ENCODE data around the gene UFSP1. TPM values are rescaled to one million over a fixed set of nuclear protein-coding genes. Genes with fewer than 3 reads are reported as not detected.

Gene UFSP1
- total and polyA plus RNA-seq, 2 of the 13 experiments (the other 11 are each of a cell fraction or from before 2014, with no cell fraction given) = 0.65 to 3.3 TPM

DNA sequence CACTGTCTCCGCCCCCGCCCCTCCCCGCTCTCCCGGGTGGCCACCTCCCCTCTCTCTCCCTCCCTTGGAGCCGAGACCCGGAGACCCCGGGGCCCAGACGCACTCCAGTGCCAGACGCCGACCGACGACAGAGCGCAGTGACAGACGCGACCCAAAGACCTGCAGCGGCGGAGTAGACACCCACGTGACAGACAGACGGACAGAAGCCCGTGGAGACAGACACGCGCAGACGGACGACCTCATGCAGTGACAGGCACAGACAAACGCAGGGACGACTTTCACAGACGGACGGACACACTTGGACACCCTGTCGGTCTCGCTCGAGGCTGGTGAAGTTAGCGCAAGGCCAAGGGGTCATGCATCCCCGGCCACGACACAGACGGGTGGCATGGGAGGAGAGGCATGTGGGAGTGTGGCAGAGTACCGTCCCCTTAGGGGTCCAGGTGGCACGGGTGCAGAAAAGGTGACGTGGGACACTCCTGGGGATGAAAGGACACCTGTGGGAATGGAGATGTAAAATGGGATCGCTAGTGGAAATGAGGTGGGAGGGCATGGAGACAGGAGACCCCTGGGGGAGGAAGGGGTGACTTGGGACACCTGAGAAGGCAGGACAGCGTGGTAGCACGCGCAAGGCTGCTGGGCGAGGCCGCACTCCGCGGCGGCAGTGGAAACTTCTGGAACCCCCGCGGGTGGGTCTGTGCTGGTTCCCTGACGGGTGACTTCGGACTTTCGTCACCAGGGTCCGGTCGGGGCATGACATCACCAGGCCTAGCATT is 6.6 kb upstream of the UFSP1 start (continued):
- TF ChIP-seq, protein P1, sequence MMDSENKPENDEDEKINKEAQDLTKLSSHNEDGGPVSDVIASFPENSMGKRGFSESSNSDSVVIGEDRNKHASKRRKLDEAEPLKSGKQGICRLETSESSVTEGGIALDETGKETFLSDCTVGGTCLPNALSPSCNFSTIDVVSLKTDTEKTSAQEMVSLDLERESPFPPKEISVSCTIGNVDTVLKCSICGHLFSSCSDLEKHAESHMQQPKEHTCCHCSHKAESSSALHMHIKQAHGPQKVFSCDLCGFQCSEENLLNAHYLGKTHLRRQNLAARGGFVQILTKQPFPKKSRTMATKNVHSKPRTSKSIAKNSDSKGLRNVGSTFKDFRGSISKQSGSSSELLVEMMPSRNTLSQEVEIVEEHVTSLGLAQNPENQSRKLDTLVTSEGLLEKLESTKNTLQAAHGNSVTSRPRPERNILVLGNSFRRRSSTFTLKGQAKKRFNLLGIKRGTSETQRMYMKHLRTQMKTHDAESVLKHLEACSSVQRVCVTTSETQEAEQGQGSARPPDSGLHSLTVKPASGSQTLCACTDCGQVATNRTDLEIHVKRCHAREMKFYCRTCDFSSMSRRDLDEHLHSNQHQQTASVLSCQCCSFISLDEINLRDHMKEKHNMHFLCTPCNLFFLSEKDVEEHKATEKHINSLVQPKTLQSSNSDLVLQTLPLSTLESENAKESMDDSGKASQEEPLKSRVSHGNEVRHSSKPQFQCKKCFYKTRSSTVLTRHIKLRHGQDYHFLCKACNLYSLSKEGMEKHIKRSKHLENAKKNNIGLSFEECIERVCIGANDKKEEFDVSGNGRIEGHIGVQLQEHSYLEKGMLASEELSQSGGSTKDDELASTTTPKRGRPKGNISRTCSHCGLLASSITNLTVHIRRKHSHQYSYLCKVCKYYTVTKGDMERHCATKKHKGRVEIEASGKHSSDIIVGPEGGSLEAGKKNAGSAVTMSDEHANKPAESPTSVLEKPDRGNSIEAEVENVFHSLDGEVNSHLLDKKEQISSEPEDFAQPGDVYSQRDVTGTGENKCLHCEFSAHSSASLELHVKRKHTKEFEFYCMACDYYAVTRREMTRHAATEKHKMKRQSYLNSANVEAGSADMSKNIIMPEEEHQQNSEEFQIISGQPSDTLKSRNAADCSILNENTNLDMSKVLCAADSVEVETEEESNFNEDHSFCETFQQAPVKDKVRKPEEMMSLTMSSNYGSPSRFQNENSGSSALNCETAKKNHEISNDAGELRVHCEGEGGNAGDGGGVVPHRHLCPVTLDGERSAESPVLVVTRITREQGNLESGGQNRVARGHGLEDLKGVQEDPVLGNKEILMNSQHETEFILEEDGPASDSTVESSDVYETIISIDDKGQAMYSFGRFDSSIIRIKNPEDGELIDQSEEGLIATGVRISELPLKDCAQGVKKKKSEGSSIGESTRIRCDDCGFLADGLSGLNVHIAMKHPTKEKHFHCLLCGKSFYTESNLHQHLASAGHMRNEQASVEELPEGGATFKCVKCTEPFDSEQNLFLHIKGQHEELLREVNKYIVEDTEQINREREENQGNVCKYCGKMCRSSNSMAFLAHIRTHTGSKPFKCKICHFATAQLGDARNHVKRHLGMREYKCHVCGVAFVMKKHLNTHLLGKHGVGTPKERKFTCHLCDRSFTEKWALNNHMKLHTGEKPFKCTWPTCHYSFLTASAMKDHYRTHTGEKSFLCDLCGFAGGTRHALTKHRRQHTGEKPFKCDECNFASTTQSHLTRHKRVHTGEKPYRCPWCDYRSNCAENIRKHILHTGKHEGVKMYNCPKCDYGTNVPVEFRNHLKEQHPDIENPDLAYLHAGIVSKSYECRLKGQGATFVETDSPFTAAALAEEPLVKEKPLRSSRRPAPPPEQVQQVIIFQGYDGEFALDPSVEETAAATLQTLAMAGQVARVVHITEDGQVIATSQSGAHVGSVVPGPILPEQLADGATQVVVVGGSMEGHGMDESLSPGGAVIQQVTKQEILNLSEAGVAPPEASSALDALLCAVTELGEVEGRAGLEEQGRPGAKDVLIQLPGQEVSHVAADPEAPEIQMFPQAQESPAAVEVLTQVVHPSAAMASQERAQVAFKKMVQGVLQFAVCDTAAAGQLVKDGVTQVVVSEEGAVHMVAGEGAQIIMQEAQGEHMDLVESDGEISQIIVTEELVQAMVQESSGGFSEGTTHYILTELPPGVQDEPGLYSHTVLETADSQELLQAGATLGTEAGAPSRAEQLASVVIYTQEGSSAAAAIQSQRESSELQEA (CRISPR knock-in tag; IDR thresholded peaks at IDR 0.05; ENCODE audit: not compliant biosample characterization) = no peak
- TF ChIP-seq ZNF180 (CRISPR knock-in tag; IDR thresholded peaks at IDR 0.05; ENCODE audit: borderline replicate concordance, low read depth) (no peak), PTBP1 (IDR thresholded peaks at IDR 0.05; ENCODE audit: low read depth, low read length, poor library complexity, severe bottlenecking) (no peak), KLF9 (CRISPR knock-in tag; IDR thresholded peaks at IDR 0.05; ENCODE audit: low read depth) (no peak), ZNF24 (IDR thresholded peaks at IDR 0.05) (no peak), CAMTA2 (CRISPR knock-in tag; IDR thresholded peaks at IDR 0.05; ENCODE audit: borderline replicate concordance) (no peak), HES4 (CRISPR knock-in tag; IDR thresholded peaks at IDR 0.05; ENCODE audit: borderline replicate concordance) (no peak), ZNF441 (CRISPR knock-in tag; IDR thresholded peaks at IDR 0.05; ENCODE audit: borderline replicate concordance) (no peak), ZNF615 (CRISPR knock-in tag; IDR thresholded peaks at IDR 0.05; ENCODE audit: borderline replicate concordance) (no peak), ZNF543 (CRISPR knock-in tag; IDR thresholded peaks at IDR 0.05) (no peak), HDAC1 (CRISPR knock-in tag; IDR thresholded peaks at IDR 0.05) (peak; percentile 19; the same call in 1 of the 2 replicates), SP140L (CRISPR knock-in tag; IDR thresholded peaks at IDR 0.05; ENCODE audit: borderline replicate concordance) (no peak), NFIC (IDR thresholded peaks at IDR 0.05; ENCODE audit: low read length) (no peak), ZFP36L1 (CRISPR knock-in tag; IDR thresholded peaks at IDR 0.05) (no peak), GATAD1 (CRISPR knock-in tag; IDR thresholded peaks at IDR 0.05) (no peak)
- TF ChIP-seq, protein P2, sequence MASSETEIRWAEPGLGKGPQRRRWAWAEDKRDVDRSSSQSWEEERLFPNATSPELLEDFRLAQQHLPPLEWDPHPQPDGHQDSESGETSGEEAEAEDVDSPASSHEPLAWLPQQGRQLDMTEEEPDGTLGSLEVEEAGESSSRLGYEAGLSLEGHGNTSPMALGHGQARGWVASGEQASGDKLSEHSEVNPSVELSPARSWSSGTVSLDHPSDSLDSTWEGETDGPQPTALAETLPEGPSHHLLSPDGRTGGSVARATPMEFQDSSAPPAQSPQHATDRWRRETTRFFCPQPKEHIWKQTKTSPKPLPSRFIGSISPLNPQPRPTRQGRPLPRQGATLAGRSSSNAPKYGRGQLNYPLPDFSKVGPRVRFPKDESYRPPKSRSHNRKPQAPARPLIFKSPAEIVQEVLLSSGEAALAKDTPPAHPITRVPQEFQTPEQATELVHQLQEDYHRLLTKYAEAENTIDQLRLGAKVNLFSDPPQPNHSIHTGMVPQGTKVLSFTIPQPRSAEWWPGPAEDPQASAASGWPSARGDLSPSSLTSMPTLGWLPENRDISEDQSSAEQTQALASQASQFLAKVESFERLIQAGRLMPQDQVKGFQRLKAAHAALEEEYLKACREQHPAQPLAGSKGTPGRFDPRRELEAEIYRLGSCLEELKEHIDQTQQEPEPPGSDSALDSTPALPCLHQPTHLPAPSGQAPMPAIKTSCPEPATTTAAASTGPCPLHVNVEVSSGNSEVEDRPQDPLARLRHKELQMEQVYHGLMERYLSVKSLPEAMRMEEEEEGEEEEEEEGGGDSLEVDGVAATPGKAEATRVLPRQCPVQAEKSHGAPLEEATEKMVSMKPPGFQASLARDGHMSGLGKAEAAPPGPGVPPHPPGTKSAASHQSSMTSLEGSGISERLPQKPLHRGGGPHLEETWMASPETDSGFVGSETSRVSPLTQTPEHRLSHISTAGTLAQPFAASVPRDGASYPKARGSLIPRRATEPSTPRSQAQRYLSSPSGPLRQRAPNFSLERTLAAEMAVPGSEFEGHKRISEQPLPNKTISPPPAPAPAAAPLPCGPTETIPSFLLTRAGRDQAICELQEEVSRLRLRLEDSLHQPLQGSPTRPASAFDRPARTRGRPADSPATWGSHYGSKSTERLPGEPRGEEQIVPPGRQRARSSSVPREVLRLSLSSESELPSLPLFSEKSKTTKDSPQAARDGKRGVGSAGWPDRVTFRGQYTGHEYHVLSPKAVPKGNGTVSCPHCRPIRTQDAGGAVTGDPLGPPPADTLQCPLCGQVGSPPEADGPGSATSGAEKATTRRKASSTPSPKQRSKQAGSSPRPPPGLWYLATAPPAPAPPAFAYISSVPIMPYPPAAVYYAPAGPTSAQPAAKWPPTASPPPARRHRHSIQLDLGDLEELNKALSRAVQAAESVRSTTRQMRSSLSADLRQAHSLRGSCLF (CRISPR knock-in tag; IDR thresholded peaks at IDR 0.05; ENCODE audit: borderline replicate concordance) = no peak

All from HepG2 (cell line).